H1 (cell line): ENCODE measurements around the gene MLPH.

Experiments used
- CTCF ChIP-seq, 3 experiments: IDR thresholded peaks; 1 replicate in 2 of 3; 2 replicates in 1 of 3; pipeline versions ENCODE4 v1.5.1 to v1.6.1; 2011; ENCODE audit warnings: low read length in 3 of 3, mild to moderate bottlenecking in 3 of 3, inconsistent platforms in 2 of 3, low read depth in 1 of 3, moderate library complexity in 1 of 3; ENCODE audit not compliant: insufficient read depth in 1 of 3; ENCODE audit errors: control extremely low read depth in 1 of 3
- EZH2 ChIP-seq: fragments of 200-600 bp; sonication (generic); IDR thresholded peaks from 2 replicates; pipeline ENCODE4 v1.7.1; 2012; ENCODE audit warnings: low read depth, mild to moderate bottlenecking, moderate library complexity, low read length, inconsistent platforms; ENCODE audit not compliant: severe bottlenecking
- POLR2AphosphoS5 ChIP-seq: IDR thresholded peaks from 2 replicates; pipeline ENCODE4 v1.6.1; 2011; ENCODE audit warnings: low read depth, low read length
- RAD21 ChIP-seq, 2 experiments: IDR thresholded peaks in 1 of 2; conservative IDR thresholded peaks in 1 of 2; 2 replicates each; pipeline ENCODE4 v1.6.1; 2011; ENCODE audit warnings: low read depth in 2 of 2, low read length in 2 of 2, improper control_type of control experiment in 1 of 2, inconsistent platforms in 1 of 2, mild to moderate bottlenecking in 1 of 2, moderate library complexity in 1 of 2
- ZNF274 ChIP-seq: IDR thresholded peaks from 2 replicates; pipeline ENCODE4 v1.7.0; 2012; ENCODE audit warnings: low read length, borderline replicate concordance; ENCODE audit errors: extremely low read depth

DNA sequence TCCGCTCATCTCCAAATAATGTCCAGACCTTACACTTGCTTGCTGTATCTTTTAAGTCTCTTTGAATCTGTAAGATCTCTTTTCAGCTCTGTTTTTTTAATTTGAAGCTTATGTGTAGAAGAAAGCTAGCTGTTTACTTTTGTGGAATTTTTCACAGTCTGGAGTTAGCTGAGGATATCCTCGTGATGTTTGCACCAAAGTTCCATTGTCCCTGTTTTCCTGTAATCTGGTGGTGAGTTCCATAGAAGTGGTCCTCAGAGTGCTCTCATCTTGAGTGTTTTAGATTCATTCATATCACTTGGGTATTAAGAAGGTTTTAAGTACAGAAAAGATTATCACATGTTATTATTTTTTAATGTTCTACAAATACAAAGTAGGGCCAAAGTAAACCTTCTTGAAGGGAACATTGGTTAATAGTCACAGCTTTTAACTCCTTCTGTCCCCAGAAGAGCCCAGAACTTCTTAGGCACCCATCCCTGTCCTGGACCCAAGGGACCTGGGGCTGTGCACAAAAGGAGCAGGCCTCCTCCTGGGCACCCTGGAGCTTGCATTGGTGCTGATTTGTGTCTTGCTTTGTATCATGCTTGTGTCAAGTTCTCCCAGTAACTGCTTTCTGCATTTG lies 15.0 kb downstream of the MLPH start:
- TF ChIP-seq POLR2AphosphoS5 (no peak), EZH2 (no peak), ZNF274 (no peak), RAD21 (IDR thresholded peaks at IDR 0.05 in 1 of 2, conservative IDR thresholded peaks at IDR 0.05 in 1 of 2; ENCODE audit: low read depth in 2 of 2, low read length in 2 of 2) (no peak), CTCF (IDR thresholded peaks at IDR 0.05; ENCODE audit: control extremely low read depth in 1 of 3, insufficient read depth in 1 of 3, low read depth in 1 of 3, low read length in 3 of 3) (no peak)
